HepG2 (cell line): Measurements from ENCODE around the gene CBX2. TPM values are rescaled to one million over a fixed set of nuclear protein-coding genes. Genes with fewer than 3 reads are reported as not detected.

Experiments used
- ARHGAP35 ChIP-seq: sonication (generic); formaldehyde crosslinking; IDR thresholded peaks from 2 replicates; pipeline ENCODE4 v1.9.0; 2022; ENCODE audit warnings: mild to moderate bottlenecking, inconsistent platforms, moderate library complexity, missing genetic modification reagents, borderline replicate concordance
- GATAD2A ChIP-seq: IDR thresholded peaks from 2 replicates; pipeline ENCODE4 v1.6.1; 2016
- GTF3A ChIP-seq: sonication (generic); formaldehyde crosslinking; conservative IDR thresholded peaks from 2 replicates; pipeline ENCODE4 v1.4.0; 2020; ENCODE audit warnings: mild to moderate bottlenecking, missing genetic modification reagents
- MAFF ChIP-seq: IDR thresholded peaks from 2 replicates; pipeline ENCODE4 v1.6.1; 2011; ENCODE audit warnings: low read depth, low read length, improper control_type of control experiment
- MLXIP ChIP-seq: sonication (generic); formaldehyde crosslinking; IDR thresholded peaks from 2 replicates; pipeline ENCODE4 v1.9.0; 2021; ENCODE audit warnings: missing genetic modification reagents, borderline replicate concordance
- ONECUT2 ChIP-seq: sonication (generic); formaldehyde crosslinking; IDR thresholded peaks from 2 replicates; pipeline ENCODE4 v1.4.0; 2020; ENCODE audit warnings: missing genetic modification reagents
- RARA ChIP-seq: IDR thresholded peaks from 2 replicates; pipeline ENCODE4 v1.6.1; 2016; ENCODE audit warnings: missing genetic modification reagents, missing compliant biosample characterization
- SAFB2 ChIP-seq: sonication (generic); formaldehyde crosslinking; IDR thresholded peaks from 2 replicates; pipeline ENCODE4 v1.5.1; 2020; ENCODE audit warnings: missing genetic modification reagents, low read depth, mild to moderate bottlenecking, borderline replicate concordance
- SIX4 ChIP-seq: sonication (generic); formaldehyde crosslinking; IDR thresholded peaks from 2 replicates; pipeline ENCODE4 v1.4.0; 2020; ENCODE audit warnings: missing genetic modification reagents
- ZNF329 ChIP-seq: sonication (generic); formaldehyde crosslinking; IDR thresholded peaks from 2 replicates; pipeline ENCODE4 v1.9.0; 2021; ENCODE audit warnings: low read depth, mild to moderate bottlenecking, missing genetic modification reagents
- ZSCAN31 ChIP-seq: sonication (generic); formaldehyde crosslinking; IDR thresholded peaks from 2 replicates; pipeline ENCODE4 v1.5.0; 2020; ENCODE audit warnings: low read depth, mild to moderate bottlenecking, missing genetic modification reagents
- polyA plus RNA-seq, 8 experiments: library from polyadenylated mRNA; depleted of rRNA in 3 of 8; stranded (reverse) in 7 of 8; unstranded in 1 of 8; fragments of >200 nt; fragmentation: Illumina TruSeq in 4 of 8; extraction: Trizol in 4 of 8; gene quantifications; 2 replicates each; pipeline versions ENCODE4 v1.2.1 to v1.2.3, GENCODE V29; 2011 to 2016; ENCODE audit warnings: low read depth in 4 of 8, missing spikeins in 1 of 8, mixed read lengths in 1 of 8; ENCODE audit not compliant: insufficient read depth in 1 of 8
- total RNA-seq, 5 experiments: library from RNA; depleted of rRNA; stranded (reverse); fragments of >200 nt; fragmentation: Illumina TruSeq; extraction: Trizol; gene quantifications; 2 replicates each; pipeline ENCODE4 v1.2.3, GENCODE V29; 2016; ENCODE audit warnings: low read depth in 1 of 5
- TF ChIP-seq, protein P1 (sequence below): sonication (generic); formaldehyde crosslinking; IDR thresholded peaks from one replicate; pipeline ENCODE4 v1.5.1; 2020; ENCODE audit warnings: mild to moderate bottlenecking, missing genetic modification reagents; ENCODE audit errors: not compliant biosample characterization
- TF ChIP-seq, protein P2 (sequence below): IDR thresholded peaks from 2 replicates; pipeline ENCODE4 v1.6.1; 2016
- TF ChIP-seq, protein P3 (sequence below): sonication (generic); formaldehyde crosslinking; conservative IDR thresholded peaks from 2 replicates; pipeline ENCODE4 v1.4.0; 2020; ENCODE audit warnings: mild to moderate bottlenecking, missing genetic modification reagents, moderate library complexity

CBX2 gene
- total and polyA plus RNA-seq, 2 of the 13 experiments (the other 11 are each of a cell fraction or from before 2014, with no cell fraction given) = 14.5 to 31.1 TPM

DNA sequence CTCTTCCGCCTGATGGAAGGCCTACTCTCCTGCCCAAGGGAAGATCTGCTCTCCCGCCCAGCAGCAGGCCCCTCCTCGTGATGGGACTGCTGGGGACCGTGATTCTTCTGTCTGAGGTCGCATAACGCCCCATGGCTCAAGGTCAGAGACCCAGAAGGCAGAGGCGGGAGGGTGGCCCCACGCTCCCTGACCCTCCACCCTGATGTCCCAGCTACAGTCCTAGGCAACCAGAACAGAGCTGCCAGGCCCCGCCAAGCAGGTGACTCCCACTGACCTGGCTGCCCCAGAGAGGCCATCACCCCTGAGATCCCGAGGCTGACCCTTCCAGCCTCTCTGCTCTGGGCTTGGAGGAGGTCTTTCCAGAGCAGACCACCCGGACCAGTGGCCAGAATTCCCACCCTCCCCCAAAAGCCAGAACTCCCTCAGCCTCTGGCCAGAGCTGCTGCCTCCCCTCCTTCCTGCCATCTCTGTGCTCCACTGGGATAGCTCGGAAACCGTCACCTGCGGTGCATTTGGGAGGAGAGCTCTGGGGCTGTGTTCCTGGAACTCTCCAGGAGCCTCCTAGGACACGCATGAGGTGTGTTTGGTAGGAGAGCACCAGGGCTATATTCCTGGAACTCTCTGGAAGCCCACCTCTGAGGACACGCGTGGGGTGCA lies 39.9 kb upstream of the CBX2 start (continued):
- TF ChIP-seq, protein P1, sequence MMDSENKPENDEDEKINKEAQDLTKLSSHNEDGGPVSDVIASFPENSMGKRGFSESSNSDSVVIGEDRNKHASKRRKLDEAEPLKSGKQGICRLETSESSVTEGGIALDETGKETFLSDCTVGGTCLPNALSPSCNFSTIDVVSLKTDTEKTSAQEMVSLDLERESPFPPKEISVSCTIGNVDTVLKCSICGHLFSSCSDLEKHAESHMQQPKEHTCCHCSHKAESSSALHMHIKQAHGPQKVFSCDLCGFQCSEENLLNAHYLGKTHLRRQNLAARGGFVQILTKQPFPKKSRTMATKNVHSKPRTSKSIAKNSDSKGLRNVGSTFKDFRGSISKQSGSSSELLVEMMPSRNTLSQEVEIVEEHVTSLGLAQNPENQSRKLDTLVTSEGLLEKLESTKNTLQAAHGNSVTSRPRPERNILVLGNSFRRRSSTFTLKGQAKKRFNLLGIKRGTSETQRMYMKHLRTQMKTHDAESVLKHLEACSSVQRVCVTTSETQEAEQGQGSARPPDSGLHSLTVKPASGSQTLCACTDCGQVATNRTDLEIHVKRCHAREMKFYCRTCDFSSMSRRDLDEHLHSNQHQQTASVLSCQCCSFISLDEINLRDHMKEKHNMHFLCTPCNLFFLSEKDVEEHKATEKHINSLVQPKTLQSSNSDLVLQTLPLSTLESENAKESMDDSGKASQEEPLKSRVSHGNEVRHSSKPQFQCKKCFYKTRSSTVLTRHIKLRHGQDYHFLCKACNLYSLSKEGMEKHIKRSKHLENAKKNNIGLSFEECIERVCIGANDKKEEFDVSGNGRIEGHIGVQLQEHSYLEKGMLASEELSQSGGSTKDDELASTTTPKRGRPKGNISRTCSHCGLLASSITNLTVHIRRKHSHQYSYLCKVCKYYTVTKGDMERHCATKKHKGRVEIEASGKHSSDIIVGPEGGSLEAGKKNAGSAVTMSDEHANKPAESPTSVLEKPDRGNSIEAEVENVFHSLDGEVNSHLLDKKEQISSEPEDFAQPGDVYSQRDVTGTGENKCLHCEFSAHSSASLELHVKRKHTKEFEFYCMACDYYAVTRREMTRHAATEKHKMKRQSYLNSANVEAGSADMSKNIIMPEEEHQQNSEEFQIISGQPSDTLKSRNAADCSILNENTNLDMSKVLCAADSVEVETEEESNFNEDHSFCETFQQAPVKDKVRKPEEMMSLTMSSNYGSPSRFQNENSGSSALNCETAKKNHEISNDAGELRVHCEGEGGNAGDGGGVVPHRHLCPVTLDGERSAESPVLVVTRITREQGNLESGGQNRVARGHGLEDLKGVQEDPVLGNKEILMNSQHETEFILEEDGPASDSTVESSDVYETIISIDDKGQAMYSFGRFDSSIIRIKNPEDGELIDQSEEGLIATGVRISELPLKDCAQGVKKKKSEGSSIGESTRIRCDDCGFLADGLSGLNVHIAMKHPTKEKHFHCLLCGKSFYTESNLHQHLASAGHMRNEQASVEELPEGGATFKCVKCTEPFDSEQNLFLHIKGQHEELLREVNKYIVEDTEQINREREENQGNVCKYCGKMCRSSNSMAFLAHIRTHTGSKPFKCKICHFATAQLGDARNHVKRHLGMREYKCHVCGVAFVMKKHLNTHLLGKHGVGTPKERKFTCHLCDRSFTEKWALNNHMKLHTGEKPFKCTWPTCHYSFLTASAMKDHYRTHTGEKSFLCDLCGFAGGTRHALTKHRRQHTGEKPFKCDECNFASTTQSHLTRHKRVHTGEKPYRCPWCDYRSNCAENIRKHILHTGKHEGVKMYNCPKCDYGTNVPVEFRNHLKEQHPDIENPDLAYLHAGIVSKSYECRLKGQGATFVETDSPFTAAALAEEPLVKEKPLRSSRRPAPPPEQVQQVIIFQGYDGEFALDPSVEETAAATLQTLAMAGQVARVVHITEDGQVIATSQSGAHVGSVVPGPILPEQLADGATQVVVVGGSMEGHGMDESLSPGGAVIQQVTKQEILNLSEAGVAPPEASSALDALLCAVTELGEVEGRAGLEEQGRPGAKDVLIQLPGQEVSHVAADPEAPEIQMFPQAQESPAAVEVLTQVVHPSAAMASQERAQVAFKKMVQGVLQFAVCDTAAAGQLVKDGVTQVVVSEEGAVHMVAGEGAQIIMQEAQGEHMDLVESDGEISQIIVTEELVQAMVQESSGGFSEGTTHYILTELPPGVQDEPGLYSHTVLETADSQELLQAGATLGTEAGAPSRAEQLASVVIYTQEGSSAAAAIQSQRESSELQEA (CRISPR knock-in tag) = no peak
- TF ChIP-seq SIX4 (0 out of 2 replicates have a peak, but pooled peaks have one; percentile 25), ONECUT2 (CRISPR knock-in tag) (no peak), RARA (CRISPR knock-in tag) (peak; percentile 37; the same call in 1 of the 2 replicates), MAFF (no peak), ARHGAP35 (0 out of 2 replicates have a peak, but pooled peaks have one; percentile 39), MLXIP (no peak), ZSCAN31 (CRISPR knock-in tag) (no peak), GTF3A (CRISPR knock-in tag) (no peak), GATAD2A (CRISPR knock-in tag) (peak; percentile 42; the same call in 1 of the 2 replicates), ZNF329 (CRISPR knock-in tag) (no peak), SAFB2 (no peak)
- TF ChIP-seq, protein P2, sequence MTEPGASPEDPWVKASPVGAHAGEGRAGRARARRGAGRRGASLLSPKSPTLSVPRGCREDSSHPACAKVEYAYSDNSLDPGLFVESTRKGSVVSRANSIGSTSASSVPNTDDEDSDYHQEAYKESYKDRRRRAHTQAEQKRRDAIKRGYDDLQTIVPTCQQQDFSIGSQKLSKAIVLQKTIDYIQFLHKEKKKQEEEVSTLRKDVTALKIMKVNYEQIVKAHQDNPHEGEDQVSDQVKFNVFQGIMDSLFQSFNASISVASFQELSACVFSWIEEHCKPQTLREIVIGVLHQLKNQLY = no peak
- TF ChIP-seq, protein P3, sequence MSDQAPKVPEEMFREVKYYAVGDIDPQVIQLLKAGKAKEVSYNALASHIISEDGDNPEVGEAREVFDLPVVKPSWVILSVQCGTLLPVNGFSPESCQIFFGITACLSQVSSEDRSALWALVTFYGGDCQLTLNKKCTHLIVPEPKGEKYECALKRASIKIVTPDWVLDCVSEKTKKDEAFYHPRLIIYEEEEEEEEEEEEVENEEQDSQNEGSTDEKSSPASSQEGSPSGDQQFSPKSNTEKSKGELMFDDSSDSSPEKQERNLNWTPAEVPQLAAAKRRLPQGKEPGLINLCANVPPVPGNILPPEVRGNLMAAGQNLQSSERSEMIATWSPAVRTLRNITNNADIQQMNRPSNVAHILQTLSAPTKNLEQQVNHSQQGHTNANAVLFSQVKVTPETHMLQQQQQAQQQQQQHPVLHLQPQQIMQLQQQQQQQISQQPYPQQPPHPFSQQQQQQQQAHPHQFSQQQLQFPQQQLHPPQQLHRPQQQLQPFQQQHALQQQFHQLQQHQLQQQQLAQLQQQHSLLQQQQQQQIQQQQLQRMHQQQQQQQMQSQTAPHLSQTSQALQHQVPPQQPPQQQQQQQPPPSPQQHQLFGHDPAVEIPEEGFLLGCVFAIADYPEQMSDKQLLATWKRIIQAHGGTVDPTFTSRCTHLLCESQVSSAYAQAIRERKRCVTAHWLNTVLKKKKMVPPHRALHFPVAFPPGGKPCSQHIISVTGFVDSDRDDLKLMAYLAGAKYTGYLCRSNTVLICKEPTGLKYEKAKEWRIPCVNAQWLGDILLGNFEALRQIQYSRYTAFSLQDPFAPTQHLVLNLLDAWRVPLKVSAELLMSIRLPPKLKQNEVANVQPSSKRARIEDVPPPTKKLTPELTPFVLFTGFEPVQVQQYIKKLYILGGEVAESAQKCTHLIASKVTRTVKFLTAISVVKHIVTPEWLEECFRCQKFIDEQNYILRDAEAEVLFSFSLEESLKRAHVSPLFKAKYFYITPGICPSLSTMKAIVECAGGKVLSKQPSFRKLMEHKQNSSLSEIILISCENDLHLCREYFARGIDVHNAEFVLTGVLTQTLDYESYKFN (CRISPR knock-in tag) = peak; percentile 49; the same call in 1 of the 2 replicates
